Stimulated activated CD4-positive, alpha-beta T cell treated with anti-CD3 and anti-CD28 coated beads, TNF-alpha, amount 100 ng/mL, for 24 hours (primary cell): Measurements from ENCODE around the gene TC2N.
A peak's percentile ranks its signal among the peaks of the same experiment; 100 is the strongest.
"Not testable (repeated sequence)": the region's sequence is repeated elsewhere in the genome, so short reads cannot be mapped to it uniquely, and the experiment has no call there.

Experiments used
- DNase-seq, 3 experiments: peaks; one replicate each; pipeline ENCODE4 v3.0.0-alpha.2; 2020; ENCODE audit warnings: low read depth in 3 of 3

The TC2N gene

DNA sequence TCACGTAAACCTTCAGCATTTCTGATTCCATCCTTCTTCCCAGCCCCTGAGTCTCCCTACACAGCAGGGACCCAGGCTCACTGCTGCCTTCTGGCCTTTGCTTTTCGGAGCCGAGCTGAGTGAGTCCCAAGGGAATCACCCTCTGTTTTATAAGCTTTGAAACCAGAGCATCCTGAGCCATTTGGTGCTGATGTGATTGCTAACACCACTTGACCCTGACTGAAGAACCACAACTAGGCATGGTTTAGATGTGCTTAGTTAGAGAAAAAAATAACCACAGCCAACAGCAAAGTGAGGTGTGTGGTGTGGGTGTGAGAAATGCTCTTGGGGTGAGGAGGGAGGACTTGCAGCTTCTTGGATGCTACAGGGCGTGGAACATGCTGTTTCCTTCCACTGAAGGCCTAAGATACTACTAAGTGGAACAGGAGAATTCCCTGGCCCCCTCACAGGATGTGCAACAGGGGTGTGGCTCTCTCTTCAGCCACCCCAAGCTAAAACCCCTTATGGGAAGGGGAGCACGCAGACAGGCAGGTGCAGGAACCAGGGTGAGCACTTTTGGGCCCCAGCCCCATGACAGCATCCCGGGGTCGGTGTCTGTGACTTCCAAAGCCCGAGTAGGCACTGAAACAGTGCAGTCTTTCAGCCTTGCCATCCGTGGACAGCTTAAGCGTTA lies at the start of gene TC2N:
TSS of gene TC2N (minus strand) at position 221 of the 673 bp plus-strand sequence. CDS start 53,767 bp downstream, outside the sequence.
- no peak for DNase-seq

DNA sequence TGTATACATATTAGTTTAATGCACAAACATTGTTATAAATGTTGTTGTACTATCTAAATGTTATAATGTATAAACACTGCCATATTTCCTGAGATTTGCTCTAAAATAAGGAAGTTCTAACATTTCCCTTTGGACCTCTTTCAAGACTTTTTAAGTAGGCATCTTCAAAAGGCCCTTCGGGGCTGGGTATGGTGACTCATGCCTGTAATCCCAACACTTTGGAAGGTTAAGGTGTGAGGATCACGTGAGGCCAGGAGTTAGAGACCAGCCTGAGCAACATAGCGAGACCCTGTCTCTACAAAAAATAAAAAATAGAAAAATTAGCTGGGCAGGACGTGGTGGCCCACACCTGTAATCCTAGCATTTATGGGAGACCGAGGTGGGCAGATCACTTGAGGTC lies 44.7 kb upstream of the TC2N start:
- DNase-seq, result no peak

- peak; percentile 6 to 28 (median 16) for DNase-seq
Measured at GRCh38 chr14:91911474-91912032, 44.2 kb upstream of the TC2N start.

DNA sequence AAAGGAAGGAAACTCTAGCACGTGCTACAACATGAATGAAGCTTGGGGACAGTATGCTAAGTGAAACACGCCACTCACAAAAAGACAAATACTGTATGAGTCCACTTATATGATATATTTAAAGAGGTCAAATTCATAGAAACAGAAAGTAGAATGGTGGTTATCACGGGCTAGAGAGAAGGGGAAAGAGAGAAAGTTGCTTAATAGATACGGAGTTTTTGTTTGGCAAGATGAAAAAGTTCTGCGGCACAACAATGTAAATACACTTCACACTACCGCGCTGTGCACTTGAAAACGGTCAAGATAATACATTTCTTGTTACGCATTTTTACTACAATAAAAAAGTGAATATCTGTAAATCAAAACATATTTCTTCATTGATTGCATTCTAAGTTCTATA lies 42.9 kb upstream of the TC2N start:
- DNase-seq, result no peak

DNA sequence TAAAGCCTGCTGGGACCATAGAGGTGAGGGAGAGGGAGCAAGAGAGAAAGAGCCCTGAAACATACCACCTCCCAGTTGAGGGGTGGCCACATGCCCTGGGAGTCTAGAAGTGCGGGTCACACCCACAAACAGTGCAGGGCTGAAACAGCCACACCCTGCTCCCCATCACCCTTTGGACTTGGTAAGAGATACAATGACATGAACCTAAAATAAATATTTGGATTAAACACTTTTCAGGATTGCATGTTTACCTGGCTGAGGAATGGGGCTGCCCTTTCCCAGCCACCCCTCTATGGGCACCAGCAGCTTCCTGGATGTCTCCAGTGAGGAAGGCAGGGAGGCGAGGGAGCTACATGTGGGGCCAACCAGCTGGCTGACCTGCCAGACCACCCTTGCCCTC lies 39.0 kb upstream of the TC2N start:
- DNase-seq, result no peak

DNA sequence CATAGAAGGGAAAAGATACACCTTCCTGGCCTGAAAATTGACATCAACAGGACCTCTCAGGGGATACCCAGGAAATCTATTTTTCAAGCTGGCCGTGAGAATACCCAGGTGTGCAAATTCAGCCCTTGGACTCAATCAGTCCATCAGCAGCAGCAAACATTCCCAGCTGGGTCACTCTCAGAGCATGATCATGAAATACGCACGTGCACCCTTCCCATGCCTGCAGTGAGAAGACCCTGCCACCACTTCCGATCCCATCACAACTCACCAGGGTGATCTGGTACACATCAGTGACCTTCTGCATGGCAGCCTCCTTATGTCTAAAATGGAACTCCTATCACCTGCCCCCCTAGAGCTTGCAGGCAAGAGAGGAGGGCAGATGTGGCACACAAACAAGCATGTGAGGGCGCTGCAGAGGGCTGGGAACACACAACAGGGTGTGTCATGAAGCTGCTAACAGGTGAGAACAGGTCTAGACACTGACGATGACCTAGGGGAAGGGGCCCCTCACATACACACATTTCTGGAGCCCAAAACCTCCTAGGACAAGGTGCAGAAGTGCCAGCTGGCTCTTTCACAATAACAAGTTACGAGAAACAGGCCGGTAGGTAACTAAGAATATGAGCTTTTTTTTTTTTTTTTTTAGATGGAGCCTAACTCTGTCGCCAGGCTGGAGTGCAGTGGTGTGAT lies 37.8 kb upstream of the TC2N start:
- DNase-seq, result no peak

GRCh38 chr14:91904483-91904882 lies 37.1 kb upstream of the TC2N start:
- DNase-seq, result no peak

- DNase-seq, result no peak
Measured at GRCh38 chr14:91903070-91903469, 35.7 kb upstream of the TC2N start.

DNA sequence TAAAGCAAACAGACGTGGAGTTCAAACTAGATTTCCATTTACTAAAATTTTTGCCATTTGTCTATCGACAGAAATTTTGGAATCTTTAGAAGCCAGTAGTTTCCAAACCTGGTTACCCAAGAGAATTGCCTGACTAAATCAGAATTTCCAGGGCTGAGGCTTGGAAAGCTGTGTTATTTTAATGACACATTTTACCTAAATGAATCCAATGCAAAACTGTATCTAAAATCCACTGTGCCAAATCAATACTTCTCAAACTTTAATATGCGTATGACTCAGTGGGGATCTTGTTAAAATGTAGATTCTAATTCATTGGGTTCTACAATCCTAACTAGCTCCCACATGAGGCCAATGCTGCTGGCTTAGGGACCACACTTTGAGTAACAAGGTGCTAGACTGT lies 35.0 kb upstream of the TC2N start:
- DNase-seq, result no peak

GRCh38 chr14:91901449-91902226 lies 34.3 kb upstream of the TC2N start:
- no peak for DNase-seq

GRCh38 chr14:91899806-91900205 lies 32.5 kb upstream of the TC2N start:
- no peak for DNase-seq

DNA sequence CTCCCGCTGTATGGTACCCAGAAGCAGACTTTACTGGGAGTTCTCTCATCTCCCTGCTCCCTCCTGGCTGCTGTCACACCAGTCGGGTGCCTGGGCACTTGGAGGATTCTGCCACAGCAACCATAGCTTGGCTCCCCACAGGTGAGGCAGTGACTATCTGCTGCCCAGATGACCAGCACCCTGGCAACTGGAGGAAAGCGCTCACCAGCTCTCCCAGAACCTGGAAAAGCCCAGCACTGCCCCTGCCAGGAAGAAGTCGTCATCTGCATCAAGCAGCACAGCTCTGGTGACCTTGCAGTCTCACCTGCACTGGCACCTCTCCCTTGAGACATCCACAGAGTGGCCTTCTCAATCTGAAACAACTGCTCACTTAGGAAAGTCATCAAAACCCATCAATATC lies 31.9 kb upstream of the TC2N start:
- peak in 1 of 3 experiments; percentile 9 for DNase-seq

DNA sequence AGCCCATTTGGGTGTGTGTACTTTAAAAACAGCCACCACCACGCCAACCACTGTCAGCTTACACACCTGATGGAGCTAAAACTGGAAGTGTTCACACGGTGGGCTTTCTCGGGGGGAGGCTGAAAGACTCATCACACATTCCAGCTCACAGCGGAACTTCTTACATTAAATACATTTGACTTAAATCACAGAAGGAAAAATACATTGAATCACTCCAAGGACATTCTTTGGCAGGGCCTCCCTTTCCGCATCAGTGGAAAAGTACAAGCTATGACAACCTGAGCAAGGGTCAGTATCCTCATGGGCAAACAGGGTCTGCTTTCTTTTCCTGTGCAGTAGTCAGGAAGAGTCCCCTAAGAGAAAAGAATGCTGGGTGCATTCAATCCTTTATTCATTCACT lies 31.0 kb upstream of the TC2N start:
- no peak for DNase-seq

DNA sequence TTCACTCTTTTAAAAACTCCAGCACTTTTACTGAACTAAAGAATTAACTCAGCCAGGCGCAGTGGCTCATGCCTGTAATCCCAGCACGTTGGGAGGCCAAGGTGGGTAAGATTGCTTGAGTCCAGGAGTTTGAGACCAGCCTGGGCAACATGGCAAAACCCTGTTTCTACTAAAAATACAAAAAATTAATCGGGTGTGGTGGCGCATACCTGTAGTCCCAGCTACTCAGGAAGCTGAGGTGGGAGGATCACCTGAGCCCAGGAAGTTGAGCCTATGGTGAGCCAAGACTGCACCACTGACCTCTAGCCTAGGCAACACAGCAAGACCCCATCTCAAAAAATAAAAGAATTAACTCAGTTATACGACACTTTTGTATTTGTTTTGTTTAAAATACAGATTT lies 30.4 kb upstream of the TC2N start:
- not testable (repeated sequence) for DNase-seq

DNA sequence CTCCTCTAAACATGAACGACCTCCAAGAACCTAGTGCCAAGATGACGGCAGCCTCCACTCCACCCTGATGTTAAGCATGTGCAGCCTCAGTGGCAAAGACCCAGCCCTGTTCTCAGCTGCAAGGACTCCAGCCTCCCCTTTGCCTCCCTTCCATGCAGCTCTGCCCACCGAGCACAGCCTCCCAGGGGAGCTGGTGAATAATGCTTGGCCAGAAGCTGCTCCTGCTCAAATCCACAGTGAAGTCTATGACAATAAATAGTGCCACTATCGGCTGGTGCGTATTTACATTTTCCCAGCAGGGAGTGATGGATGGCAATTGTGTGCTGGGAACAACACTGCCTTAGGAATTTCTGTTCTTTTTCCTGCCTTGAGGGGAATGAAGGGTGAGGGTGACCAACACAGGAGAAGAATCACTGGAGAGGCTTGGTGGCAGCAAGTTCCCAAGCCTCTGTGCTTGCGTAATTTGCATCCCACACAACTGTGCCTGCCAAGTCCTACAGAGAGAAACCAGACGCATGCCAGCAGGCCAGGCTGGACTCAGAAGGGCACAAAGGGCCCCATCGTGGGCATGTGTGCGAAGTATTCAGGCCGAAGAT lies 29.9 kb upstream of the TC2N start:
- no peak for DNase-seq

GRCh38 chr14:91896419-91896818 lies 29.1 kb upstream of the TC2N start:
- DNase-seq, result no peak

GRCh38 chr14:91893669-91894068 lies 26.3 kb upstream of the TC2N start:
- peak in 1 of 3 experiments; percentile 44 for DNase-seq

- DNase-seq, result no peak
Measured at GRCh38 chr14:91893007-91893406, 25.7 kb upstream of the TC2N start.

DNA sequence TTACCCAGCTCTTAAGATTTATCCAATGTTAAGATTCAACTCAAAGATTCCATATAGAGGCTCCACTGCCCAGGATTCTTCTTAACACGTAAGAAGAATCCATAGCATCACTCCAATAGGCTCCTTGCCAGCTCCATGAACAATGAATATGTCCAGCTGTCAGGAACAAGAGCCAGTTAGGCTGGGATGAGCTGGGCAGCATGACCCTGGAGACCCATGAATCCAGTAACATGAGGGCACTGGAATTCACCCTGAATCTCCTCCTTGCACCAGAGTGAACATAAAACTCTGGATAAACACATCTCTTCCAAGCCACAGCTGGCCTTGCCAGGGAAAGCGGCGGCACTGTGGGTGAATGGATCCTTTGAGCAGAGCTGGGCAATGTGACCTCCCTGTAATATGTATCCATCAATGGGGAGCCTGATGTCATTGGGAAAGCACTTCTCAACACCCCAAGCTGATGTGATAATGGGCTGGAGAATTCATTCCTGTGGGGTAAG lies 24.4 kb upstream of the TC2N start:
- DNase-seq, result no peak

- DNase-seq, result no peak
Measured at GRCh38 chr14:91891101-91891500, 23.8 kb upstream of the TC2N start.

DNA sequence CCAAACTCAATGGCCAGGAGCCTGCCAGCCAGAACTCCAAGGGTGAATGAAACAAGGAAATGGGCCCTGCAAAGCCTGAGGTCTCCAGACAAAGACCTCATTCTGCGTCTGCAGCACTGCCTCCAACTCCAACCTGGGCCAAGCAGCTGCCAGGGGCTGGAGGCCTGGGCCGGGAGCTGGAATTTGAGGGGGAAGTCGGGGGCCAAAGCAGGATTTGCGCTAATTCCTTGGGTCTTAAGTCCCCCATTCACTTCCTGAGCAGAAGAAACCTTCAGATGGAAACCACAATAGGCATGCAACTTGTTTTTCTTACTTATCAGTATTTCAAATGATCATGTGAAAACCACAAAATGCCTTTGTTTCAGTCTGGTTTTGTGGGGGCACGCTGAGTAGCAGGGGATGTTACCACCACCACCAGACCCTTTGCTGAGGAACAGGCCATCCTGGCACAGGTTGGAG lies 23.0 kb upstream of the TC2N start:
- no peak for DNase-seq
